WTC11 (cell line): ENCODE results near the gene IL12RB1. TPM values are rescaled to one million over a fixed set of nuclear protein-coding genes. Genes with fewer than 3 reads are reported as not detected.

ENCODE experiments used
- ATAC-seq: fragments of 200-7000 bp; cut with Tn5 transposase; 2 replicates; pipeline ENCODE4 v1.10.0; 2021; ENCODE audit warnings: mild to moderate bottlenecking, moderate library complexity
- CTCF ChIA-PET: fragments of 300-600 bp; sonication (Branson Sonifier 250); formaldehyde crosslinking; loops from one replicate; lab custom pipeline; 2021; ENCODE audit warnings: antibody characterized with exemption; lab: Charles Lee
- POLR2A ChIA-PET: fragments of 350-600 bp; sonication (Branson Sonifier 250); formaldehyde crosslinking; loops from one replicate; lab custom pipeline; 2021; ENCODE audit warnings: antibody characterized with exemption; lab: Charles Lee
- DNase-seq: peaks from one replicate; pipeline ENCODE4 v3.0.0; 2021; ENCODE audit warnings: low spot score
- H3K27ac Mint-ChIP-seq: 2 replicates; pipeline ENCODE4 v1.8.0; 2021; ENCODE audit warnings: mixed read lengths
- H3K27me3 Mint-ChIP-seq: 2 replicates; pipeline ENCODE4 v1.8.0; 2021; ENCODE audit warnings: low read depth, mild to moderate bottlenecking, moderate library complexity, mixed read lengths
- H3K36me3 Mint-ChIP-seq: 2 replicates; pipeline ENCODE4 v1.8.0; 2021; ENCODE audit warnings: mixed read lengths
- H3K4me1 Mint-ChIP-seq: 2 replicates; pipeline ENCODE4 v1.8.0; 2022; ENCODE audit warnings: mixed read lengths
- H3K4me3 Mint-ChIP-seq: 2 replicates; pipeline ENCODE4 v1.8.0; 2021; ENCODE audit warnings: mild to moderate bottlenecking, moderate library complexity, mixed read lengths
- H3K9me3 Mint-ChIP-seq: 2 replicates; pipeline ENCODE4 v1.8.0; 2021; ENCODE audit warnings: mixed read lengths
- ELF4 ChIP-seq: sonication (generic); formaldehyde crosslinking; IDR thresholded peaks from 2 replicates; pipeline ENCODE4 v1.8.1; 2022; ENCODE audit warnings: low read depth, mild to moderate bottlenecking, moderate library complexity, missing genetic modification reagents
- GTF2I ChIP-seq: fragments of 250-450 bp; sonication (Bioruptor Pico); conservative IDR thresholded peaks from 2 replicates; pipeline ENCODE4 v1.4.0; 2021; ENCODE audit warnings: mild to moderate bottlenecking
- JAZF1 ChIP-seq: fragments of 250-450 bp; sonication (Bioruptor Pico); IDR thresholded peaks from 2 replicates; pipeline ENCODE4 v1.9.0; 2021; ENCODE audit warnings: moderate library complexity, mild to moderate bottlenecking, inconsistent platforms
- RORB ChIP-seq: fragments of 250-450 bp; sonication (Bioruptor Pico); IDR thresholded peaks from 2 replicates; pipeline ENCODE4 v1.9.0; 2021; ENCODE audit warnings: mild to moderate bottlenecking
- SOX15 ChIP-seq: fragments of 250-450 bp; sonication (Bioruptor Pico); IDR thresholded peaks from 2 replicates; pipeline ENCODE4 v1.9.0; 2021; ENCODE audit warnings: mild to moderate bottlenecking
- TEAD4 ChIP-seq: sonication (generic); formaldehyde crosslinking; IDR thresholded peaks from 2 replicates; pipeline ENCODE4 v1.8.0; 2022; ENCODE audit warnings: mild to moderate bottlenecking, missing genetic modification reagents
- ZNF219 ChIP-seq: sonication (generic); formaldehyde crosslinking; IDR thresholded peaks from 2 replicates; pipeline ENCODE4 v1.8.0; 2023; ENCODE audit warnings: missing genetic modification reagents, mild to moderate bottlenecking, borderline replicate concordance
- ZNF416 ChIP-seq: fragments of 250-450 bp; sonication (Bioruptor Pico); IDR thresholded peaks from 2 replicates; pipeline ENCODE4 v1.9.0; 2021; ENCODE audit warnings: mild to moderate bottlenecking, inconsistent platforms
- total RNA-seq: library from RNA; stranded (reverse); gene quantifications from 3 replicates; pipeline ENCODE4 v1.2.3, GENCODE V29; 2021
- TF ChIP-seq, protein P1 (sequence below): sonication (generic); formaldehyde crosslinking; IDR thresholded peaks from 2 replicates; pipeline ENCODE4 v1.8.0; 2022; ENCODE audit warnings: mild to moderate bottlenecking, missing genetic modification reagents
- TF ChIP-seq, protein P2 (sequence below): sonication (generic); formaldehyde crosslinking; IDR thresholded peaks from 2 replicates; pipeline ENCODE4 v1.8.0; 2023; ENCODE audit warnings: missing genetic modification reagents, mild to moderate bottlenecking, borderline replicate concordance
- TF ChIP-seq, protein P3 (sequence below): fragments of 250-450 bp; sonication (Bioruptor Pico); IDR thresholded peaks from 2 replicates; pipeline ENCODE4 v1.8.0; 2021; ENCODE audit warnings: mild to moderate bottlenecking
- TF ChIP-seq, protein P4 (sequence below): sonication (generic); formaldehyde crosslinking; IDR thresholded peaks from 2 replicates; pipeline ENCODE4 v1.8.0; 2023; ENCODE audit warnings: missing genetic modification reagents
- TF ChIP-seq, protein P5 (sequence below): sonication (generic); formaldehyde crosslinking; IDR thresholded peaks from 2 replicates; pipeline ENCODE4 v1.8.1; 2022; ENCODE audit warnings: missing genetic modification reagents, borderline replicate concordance
- TF ChIP-seq, protein P6 (sequence below): sonication (generic); formaldehyde crosslinking; IDR thresholded peaks from 2 replicates; pipeline ENCODE4 v1.8.1; 2022; ENCODE audit warnings: low read depth, missing genetic modification reagents, borderline replicate concordance
- TF ChIP-seq, protein P7 (sequence below): sonication (generic); formaldehyde crosslinking; IDR thresholded peaks from 2 replicates; pipeline ENCODE4 v1.8.1; 2023; ENCODE audit warnings: mild to moderate bottlenecking, missing genetic modification reagents

The IL12RB1 gene
- total RNA-seq, 1 experiment from 2014 or later: not detected

DNA sequence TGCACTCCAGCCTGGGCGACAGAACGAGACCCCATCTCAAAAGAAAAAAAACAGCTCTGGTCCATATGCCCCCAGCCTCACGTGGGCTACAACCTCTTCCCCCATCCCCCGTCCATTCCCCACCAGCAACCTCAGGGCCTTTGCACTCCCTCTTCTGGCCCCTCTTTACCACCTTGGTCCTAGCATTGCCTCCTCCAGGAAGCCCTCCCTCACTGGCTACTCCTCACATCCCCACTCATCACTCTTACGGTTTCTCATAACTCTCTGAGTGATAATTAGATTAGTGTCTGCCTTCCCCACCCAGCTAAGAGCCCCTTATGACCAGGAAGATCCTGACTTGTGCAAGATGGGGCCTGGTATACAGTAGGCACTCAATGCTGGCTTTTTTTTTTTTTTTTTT is 30.8 kb downstream of the IL12RB1 start (continued):
- no peak for TF ChIP-seq GTF2I (CRISPR knock-in tag)
- TF ChIP-seq, protein P1, sequence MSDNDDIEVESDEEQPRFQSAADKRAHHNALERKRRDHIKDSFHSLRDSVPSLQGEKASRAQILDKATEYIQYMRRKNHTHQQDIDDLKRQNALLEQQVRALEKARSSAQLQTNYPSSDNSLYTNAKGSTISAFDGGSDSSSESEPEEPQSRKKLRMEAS: no peak
- TF ChIP-seq, protein P2, sequence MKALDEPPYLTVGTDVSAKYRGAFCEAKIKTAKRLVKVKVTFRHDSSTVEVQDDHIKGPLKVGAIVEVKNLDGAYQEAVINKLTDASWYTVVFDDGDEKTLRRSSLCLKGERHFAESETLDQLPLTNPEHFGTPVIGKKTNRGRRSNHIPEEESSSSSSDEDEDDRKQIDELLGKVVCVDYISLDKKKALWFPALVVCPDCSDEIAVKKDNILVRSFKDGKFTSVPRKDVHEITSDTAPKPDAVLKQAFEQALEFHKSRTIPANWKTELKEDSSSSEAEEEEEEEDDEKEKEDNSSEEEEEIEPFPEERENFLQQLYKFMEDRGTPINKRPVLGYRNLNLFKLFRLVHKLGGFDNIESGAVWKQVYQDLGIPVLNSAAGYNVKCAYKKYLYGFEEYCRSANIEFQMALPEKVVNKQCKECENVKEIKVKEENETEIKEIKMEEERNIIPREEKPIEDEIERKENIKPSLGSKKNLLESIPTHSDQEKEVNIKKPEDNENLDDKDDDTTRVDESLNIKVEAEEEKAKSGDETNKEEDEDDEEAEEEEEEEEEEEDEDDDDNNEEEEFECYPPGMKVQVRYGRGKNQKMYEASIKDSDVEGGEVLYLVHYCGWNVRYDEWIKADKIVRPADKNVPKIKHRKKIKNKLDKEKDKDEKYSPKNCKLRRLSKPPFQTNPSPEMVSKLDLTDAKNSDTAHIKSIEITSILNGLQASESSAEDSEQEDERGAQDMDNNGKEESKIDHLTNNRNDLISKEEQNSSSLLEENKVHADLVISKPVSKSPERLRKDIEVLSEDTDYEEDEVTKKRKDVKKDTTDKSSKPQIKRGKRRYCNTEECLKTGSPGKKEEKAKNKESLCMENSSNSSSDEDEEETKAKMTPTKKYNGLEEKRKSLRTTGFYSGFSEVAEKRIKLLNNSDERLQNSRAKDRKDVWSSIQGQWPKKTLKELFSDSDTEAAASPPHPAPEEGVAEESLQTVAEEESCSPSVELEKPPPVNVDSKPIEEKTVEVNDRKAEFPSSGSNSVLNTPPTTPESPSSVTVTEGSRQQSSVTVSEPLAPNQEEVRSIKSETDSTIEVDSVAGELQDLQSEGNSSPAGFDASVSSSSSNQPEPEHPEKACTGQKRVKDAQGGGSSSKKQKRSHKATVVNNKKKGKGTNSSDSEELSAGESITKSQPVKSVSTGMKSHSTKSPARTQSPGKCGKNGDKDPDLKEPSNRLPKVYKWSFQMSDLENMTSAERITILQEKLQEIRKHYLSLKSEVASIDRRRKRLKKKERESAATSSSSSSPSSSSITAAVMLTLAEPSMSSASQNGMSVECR (CRISPR knock-in tag): no peak

DNA sequence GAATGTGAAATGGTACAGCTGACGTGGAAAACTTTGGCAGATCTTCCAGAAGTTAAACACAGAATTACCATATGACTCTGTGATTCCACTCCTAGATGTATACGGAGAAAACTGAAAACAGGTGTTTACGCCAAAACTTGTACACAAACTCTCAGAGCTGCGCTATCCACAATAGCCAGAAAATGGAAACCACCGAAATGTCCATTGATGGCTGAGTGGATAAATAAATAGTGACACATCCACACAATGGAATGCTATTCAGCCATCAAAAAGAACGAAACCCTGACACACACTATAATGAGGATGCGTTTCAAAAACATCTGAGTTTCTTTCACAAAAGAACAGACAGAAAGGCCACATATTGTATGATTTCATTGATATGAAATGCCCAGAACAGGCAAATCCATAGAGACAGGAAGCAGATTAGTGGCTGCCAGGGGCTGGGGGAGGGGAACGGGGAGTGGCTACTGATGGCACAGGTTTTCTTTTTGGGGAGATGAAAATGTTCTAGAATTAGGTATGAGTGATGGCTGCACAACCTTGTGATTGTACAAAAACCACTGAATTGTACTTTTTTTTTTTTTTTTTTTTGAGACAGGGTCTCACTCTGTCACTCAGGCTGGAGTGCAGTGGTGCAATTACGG is 33.0 kb downstream of the IL12RB1 start:
- Mint-ChIP-seq H3K27me3 (peaks cover 4% of the 10 kb centered on the region; the same call in 1 of the 2 replicates), H3K4me1 (peaks cover 5% of the 10 kb centered on the region), H3K36me3 (no peaks in the 10 kb centered on the region), H3K4me3 (no peak overlapping the region), H3K9me3 (no peaks in the 10 kb centered on the region), H3K27ac (no peak overlapping the region)
- POLR2A ChIA-PET: no interaction called here
- CTCF ChIA-PET: interaction anchor here (1.3 kb wide), 1 partner anchor 60 kb away, joined by 4 read pairs; no protein-coding TSS in a partner anchor
- TF ChIP-seq, protein P3, sequence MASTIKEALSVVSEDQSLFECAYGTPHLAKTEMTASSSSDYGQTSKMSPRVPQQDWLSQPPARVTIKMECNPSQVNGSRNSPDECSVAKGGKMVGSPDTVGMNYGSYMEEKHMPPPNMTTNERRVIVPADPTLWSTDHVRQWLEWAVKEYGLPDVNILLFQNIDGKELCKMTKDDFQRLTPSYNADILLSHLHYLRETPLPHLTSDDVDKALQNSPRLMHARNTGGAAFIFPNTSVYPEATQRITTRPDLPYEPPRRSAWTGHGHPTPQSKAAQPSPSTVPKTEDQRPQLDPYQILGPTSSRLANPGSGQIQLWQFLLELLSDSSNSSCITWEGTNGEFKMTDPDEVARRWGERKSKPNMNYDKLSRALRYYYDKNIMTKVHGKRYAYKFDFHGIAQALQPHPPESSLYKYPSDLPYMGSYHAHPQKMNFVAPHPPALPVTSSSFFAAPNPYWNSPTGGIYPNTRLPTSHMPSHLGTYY (CRISPR knock-in tag): no peak
- TF ChIP-seq ZNF219 (no peak), RORB (no peak), SOX15 (no peak), TEAD4 (CRISPR knock-in tag) (no peak), ZNF416 (no peak)
- TF ChIP-seq, protein P4, sequence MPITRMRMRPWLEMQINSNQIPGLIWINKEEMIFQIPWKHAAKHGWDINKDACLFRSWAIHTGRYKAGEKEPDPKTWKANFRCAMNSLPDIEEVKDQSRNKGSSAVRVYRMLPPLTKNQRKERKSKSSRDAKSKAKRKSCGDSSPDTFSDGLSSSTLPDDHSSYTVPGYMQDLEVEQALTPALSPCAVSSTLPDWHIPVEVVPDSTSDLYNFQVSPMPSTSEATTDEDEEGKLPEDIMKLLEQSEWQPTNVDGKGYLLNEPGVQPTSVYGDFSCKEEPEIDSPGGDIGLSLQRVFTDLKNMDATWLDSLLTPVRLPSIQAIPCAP (CRISPR knock-in tag): no peak
- TF ChIP-seq, protein P5, sequence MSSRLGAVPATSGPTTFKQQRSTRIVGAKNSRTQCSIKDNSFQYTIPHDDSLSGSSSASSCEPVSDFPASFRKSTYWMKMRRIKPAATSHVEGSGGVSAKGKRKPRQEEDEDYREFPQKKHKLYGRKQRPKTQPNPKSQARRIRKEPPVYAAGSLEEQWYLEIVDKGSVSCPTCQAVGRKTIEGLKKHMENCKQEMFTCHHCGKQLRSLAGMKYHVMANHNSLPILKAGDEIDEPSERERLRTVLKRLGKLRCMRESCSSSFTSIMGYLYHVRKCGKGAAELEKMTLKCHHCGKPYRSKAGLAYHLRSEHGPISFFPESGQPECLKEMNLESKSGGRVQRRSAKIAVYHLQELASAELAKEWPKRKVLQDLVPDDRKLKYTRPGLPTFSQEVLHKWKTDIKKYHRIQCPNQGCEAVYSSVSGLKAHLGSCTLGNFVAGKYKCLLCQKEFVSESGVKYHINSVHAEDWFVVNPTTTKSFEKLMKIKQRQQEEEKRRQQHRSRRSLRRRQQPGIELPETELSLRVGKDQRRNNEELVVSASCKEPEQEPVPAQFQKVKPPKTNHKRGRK (CRISPR knock-in tag): no peak
- TF ChIP-seq, protein P6, sequence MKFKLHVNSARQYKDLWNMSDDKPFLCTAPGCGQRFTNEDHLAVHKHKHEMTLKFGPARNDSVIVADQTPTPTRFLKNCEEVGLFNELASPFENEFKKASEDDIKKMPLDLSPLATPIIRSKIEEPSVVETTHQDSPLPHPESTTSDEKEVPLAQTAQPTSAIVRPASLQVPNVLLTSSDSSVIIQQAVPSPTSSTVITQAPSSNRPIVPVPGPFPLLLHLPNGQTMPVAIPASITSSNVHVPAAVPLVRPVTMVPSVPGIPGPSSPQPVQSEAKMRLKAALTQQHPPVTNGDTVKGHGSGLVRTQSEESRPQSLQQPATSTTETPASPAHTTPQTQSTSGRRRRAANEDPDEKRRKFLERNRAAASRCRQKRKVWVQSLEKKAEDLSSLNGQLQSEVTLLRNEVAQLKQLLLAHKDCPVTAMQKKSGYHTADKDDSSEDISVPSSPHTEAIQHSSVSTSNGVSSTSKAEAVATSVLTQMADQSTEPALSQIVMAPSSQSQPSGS: no peak
- no peak for DNase-seq
- ATAC-seq: no peak

DNA sequence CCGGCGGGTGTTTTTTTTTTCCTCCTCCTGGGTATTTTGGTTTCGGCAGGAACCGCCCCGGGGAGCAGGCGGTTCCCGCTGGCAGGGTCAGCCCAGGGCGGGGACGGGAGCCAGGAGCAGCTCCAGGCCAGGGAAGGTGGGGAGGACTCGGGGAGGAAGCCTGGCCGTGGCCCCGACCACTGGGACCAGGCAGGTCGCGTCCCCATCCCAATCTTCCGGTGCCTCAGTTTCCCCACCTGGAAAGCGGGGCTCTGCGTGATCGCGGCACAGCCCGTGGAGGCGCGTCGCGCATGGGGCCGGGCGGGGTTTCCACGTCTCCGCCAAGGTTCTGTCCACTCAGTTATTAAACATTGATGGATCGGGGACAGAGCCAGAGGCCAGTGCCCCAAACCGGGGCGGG is 34.8 kb downstream of the IL12RB1 start:
- no peak overlapping the region for H3K4me3 Mint-ChIP-seq
- peaks cover 2% of the 10 kb centered on the region; the same call in 1 of the 2 replicates for H3K4me1 Mint-ChIP-seq
- H3K9me3 Mint-ChIP-seq: no peaks in the 10 kb centered on the region
- DNase-seq: no peak
- POLR2A ChIA-PET: no interaction called here
- peaks cover 4% of the 10 kb centered on the region; the same call in 1 of the 2 replicates for H3K27me3 Mint-ChIP-seq
- no peak overlapping the region for H3K27ac Mint-ChIP-seq
- TF ChIP-seq JAZF1 (CRISPR knock-in tag) (no peak), ELF4 (CRISPR knock-in tag) (no peak)
- TF ChIP-seq, protein P7, sequence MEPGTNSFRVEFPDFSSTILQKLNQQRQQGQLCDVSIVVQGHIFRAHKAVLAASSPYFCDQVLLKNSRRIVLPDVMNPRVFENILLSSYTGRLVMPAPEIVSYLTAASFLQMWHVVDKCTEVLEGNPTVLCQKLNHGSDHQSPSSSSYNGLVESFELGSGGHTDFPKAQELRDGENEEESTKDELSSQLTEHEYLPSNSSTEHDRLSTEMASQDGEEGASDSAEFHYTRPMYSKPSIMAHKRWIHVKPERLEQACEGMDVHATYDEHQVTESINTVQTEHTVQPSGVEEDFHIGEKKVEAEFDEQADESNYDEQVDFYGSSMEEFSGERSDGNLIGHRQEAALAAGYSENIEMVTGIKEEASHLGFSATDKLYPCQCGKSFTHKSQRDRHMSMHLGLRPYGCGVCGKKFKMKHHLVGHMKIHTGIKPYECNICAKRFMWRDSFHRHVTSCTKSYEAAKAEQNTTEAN (CRISPR knock-in tag): no peak
- no peaks in the 10 kb centered on the region for H3K36me3 Mint-ChIP-seq
- CTCF ChIA-PET: interaction anchor here (0.6 to 1.4 kb wide), 3 partner anchors 9 to 61 kb away, joined by 3 to 5 read pairs (median 3); partner anchors contain the start of gene ARRDC2
- ATAC-seq: no peak
